GM03348 (cell line): ENCODE data around the gene KCNK18.

Experiments
- DNase-seq: peaks from one replicate; pipeline ENCODE4 v3.0.0; 2012; ENCODE audit warnings: low spot score

The KCNK18 gene

DNA sequence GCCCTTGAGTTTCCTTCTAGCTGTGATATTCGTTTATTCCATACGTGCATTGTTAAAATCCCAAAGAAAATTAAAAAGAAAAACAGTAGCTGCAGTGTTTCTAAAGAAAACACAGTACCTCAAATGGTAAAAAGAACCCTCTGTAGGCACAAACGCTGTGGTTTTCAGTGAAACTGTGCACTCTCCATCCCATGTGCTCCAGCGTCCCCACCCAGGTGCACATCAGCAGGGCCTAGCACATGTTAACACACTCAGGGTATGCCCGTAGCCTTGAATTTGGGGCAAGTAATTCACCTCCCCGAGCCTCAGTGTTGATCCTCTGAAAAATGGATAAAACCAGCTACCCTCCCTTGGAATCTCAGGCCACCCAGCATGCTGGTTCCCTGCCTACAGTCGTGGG, 53.1 kb downstream of the KCNK18 start:
- no peak for DNase-seq

GRCh38 chr10:117253908-117254307, 56.6 kb downstream of the KCNK18 start:
- no peak for DNase-seq

DNA sequence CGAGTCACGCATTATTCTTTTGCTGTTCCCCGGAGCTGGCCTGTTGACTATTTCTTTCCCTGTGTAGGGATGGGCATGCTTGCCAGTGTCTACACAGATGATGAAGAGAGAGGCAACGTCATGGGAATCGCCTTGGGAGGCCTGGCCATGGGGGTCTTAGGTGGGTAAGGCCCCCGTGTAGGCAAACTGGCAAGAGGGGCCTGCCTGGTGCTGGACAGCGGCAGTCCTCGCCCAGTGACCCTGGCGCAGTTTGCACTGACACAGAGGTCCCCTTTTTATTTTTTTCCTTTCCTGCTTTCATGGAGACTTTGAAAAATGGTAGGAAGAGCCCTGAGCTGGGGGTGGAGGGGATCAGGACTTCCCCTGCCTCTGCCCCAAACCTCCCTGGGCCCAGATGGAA, 57.0 kb downstream of the KCNK18 start:
- DNase-seq = no peak

DNA sequence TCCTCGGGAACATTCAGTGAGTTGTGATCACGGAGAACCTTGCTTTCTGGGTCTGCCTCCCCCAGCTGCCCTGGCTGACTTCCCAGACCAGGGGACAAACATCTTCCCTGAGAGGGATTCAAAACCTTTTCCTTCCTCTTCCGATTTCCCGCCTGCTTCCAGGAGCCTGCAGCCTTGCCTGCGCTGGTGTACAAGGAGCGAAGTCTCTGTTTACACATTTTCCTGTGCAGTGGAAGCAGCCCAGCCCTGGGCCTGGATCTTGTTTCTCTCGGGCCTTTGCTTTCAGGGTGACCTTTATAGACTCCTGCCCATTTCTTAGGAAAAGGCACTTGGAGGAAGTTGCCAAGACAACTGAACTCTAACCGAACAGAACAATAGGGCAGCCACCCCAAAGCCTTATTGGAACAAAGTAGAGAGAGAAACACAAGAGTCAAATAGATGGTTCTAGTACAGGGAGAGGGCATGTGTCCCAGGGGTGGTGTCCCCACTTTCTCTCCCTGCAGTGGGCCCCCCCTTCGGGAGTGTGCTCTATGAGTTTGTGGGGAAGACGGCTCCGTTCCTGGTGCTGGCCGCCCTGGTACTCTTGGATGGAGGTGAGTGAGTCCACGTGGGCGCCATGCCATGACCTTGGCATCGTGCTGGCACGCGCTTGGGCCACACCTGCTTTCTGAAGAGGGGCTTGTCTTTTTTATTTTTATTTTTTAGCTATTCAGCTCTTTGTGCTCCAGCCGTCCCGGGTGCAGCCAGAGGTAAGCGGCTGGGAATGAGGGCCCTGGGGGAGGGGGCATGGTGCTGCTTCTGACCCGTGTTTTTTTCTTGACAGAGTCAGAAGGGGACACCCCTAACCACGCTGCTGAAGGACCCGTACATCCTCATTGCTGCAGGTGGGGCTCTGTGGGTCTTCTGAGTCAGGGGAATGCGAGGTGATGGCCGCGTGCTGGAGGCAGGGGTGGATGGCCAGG, 57.8 kb downstream of the KCNK18 start:
- DNase-seq = no peak

DNA sequence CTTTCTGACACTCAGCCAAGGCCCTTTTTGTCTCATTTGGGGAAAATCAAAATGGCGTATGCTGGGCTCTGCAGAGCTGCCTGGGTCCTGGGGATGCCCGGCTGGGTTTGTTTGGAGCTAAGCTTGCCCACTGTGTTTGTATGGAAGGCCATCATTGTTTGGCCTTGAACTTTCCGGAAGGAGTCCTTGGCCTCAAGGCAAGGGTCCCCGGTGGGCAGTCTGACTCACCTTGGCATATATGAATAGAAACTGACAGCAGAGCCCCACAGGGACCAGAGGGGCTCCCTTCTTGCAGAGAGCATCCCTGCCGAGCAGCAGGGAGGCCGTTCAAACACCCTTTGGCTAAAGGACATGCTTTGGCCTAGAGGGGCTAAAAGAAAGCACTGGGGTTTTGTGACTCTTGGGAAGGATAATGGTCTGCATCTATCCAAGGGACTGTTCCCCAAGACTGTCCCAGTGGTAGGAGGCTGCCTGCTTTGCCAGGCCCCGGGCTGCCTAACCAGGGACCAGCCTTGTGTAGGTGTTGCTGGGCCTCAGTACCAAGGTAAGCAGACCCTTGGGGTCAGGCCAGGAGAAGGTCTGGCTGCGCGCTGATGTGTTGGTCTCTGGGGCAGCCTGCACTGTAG, 58.7 kb downstream of the KCNK18 start:
- DNase-seq = no peak

DNA sequence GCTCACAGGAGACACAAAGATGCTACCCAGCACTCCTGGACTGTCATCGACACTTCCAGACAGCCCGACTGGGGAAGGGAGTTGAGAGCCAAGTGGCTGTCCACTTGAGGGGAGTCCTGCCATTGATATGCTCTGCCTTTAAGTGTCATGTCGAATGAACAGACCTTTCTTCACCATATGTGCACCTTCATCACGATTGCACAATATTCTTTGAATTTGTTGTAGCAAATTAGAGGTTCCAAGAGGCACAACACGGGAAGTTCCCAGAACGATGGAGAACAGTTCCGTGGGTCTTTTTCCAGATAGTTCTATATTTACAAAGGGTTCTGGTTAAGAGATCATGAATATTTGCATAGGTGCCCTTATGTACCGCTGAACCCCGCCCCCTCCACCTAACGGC, 59.6 kb downstream of the KCNK18 start:
- no peak for DNase-seq

DNA sequence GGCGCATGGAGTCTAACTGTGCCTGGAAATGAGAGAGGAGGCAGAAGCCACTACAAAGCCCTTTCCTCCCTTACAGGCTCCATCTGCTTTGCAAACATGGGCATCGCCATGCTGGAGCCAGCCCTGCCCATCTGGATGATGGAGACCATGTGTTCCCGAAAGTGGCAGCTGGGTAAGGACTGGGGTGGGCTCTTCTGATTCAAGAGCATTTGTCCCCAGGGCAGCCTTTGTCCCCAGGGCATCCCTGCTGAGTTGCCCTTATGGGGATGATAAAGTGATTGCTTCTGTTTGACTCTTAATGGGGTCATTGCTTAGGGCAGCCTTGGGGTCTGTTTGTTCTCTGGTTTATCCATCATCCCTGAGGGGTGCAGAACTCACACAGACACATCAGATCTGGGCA, 60.4 kb downstream of the KCNK18 start:
- no peak for DNase-seq

DNA sequence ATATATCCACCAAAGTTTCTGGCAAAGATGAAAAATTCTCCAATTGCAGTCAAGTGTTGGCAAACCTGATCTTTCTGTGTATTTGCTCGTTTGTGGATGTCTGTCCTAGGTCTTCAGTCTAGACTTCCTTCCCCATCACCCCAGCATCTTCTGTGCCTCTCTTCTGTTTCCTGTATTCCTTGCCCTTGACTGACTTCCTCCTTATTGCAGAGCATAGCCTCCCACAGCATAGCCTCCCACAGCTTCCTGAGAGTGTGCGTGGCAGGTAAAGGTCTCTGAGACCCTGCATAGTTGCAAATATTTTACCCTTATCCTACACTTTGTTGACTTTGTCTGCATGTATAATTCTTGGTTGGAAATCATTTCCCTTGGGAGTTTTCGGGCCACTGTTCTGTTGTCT, 62.0 kb downstream of the KCNK18 start:
- DNase-seq = no peak
